ENCODE results near the gene CTNNA3.

Gene CTNNA3

DNA sequence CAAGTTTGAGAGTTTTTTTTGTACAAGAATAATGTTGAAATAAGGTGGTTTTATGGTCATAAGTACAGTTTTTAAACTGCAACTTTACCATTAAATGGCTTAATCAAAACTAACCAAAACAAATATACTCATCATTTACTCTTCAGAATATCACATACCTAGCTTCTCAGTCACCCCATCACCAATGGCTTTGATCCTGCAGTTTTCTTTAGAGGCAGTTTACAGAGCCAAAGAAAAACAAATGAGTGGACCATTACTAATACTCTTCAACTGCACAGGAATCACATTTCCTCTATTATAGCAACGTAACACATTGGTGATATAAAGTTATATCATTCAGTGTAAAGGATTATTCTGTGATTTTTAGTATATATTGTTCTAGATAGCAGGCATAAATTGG, 1346.3 kb downstream of the CTNNA3 start:
- H2AFZ ChIP-seq (ENCODE audit: low read depth, low read length, severe bottlenecking), result no peak overlapping the region
- no peaks in the 10 kb centered on the region for H3K79me2 ChIP-seq (ENCODE audit: insufficient read depth, low read length)
- TF ChIP-seq, protein P1, sequence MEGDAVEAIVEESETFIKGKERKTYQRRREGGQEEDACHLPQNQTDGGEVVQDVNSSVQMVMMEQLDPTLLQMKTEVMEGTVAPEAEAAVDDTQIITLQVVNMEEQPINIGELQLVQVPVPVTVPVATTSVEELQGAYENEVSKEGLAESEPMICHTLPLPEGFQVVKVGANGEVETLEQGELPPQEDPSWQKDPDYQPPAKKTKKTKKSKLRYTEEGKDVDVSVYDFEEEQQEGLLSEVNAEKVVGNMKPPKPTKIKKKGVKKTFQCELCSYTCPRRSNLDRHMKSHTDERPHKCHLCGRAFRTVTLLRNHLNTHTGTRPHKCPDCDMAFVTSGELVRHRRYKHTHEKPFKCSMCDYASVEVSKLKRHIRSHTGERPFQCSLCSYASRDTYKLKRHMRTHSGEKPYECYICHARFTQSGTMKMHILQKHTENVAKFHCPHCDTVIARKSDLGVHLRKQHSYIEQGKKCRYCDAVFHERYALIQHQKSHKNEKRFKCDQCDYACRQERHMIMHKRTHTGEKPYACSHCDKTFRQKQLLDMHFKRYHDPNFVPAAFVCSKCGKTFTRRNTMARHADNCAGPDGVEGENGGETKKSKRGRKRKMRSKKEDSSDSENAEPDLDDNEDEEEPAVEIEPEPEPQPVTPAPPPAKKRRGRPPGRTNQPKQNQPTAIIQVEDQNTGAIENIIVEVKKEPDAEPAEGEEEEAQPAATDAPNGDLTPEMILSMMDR (IDR thresholded peaks at IDR 0.05; ENCODE audit: insufficient read depth, low read length, poor library complexity, severe bottlenecking), result no peak
- no peak for TF ChIP-seq EZH2phosphoT487 (conservative IDR thresholded peaks at IDR 0.05; ENCODE audit: low read length)
- H3K9ac ChIP-seq (ENCODE audit: low read length), result no peak overlapping the region
- no peak overlapping the region for H3K4me2 ChIP-seq (ENCODE audit: low read depth, low read length, poor library complexity, severe bottlenecking)
- H3F3A ChIP-seq (ENCODE audit: insufficient read depth), result no peaks in the 10 kb centered on the region
- no peaks in the 10 kb centered on the region for H3K27me3 ChIP-seq (ENCODE audit: low read length)
- H4K20me1 ChIP-seq (ENCODE audit: low read depth, low read length), result no peaks in the 10 kb centered on the region
- H3K9me2 ChIP-seq (replicated peaks; ENCODE audit: insufficient read depth, low read length), result no peaks in the 10 kb centered on the region
- no peak overlapping the region for H3K27ac ChIP-seq (ENCODE audit: low read depth, low read length)
- H3K9me3 ChIP-seq (ENCODE audit: insufficient read depth, low read length), result no peaks in the 10 kb centered on the region
- no peaks in the 10 kb centered on the region for H3K36me3 ChIP-seq (ENCODE audit: low read length)
- H3K4me3 ChIP-seq (ENCODE audit: insufficient read depth, low read length, poor library complexity, severe bottlenecking), result no peak overlapping the region

DNA sequence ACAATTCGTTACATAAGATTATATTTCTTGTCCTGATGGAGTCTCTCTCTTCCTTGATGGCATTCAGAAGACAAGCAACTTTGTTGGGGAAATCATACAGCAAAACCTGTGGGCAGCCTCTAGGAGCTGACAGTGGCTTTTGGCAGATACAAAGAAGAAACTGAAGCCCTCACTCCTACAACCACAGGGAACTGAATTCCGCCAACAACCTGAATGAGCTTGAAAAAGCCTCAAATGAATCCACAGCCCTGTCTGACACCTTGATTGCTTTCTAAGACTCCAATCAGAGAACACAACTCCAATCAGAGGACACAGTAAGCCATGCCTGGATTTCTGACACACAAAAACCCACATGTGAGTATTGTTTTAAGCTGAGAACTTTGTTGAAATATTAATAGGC, 1346.9 kb downstream of the CTNNA3 start:
- H3K4me2 ChIP-seq (ENCODE audit: low read depth, low read length, poor library complexity, severe bottlenecking), result no peak overlapping the region
- no peaks in the 10 kb centered on the region for H3K36me3 ChIP-seq (ENCODE audit: low read length)
- H3K79me2 ChIP-seq (ENCODE audit: insufficient read depth, low read length), result no peaks in the 10 kb centered on the region
- no peaks in the 10 kb centered on the region for H3F3A ChIP-seq (ENCODE audit: insufficient read depth)
- H3K9ac ChIP-seq (ENCODE audit: low read length), result no peak overlapping the region
- H3K9me3 ChIP-seq (ENCODE audit: insufficient read depth, low read length), result no peaks in the 10 kb centered on the region
- no peaks in the 10 kb centered on the region for H4K20me1 ChIP-seq (ENCODE audit: low read depth, low read length)
- no peak overlapping the region for H2AFZ ChIP-seq (ENCODE audit: low read depth, low read length, severe bottlenecking)
- no peaks in the 10 kb centered on the region for H3K27me3 ChIP-seq (ENCODE audit: low read length)
- TF ChIP-seq, protein P1 (IDR thresholded peaks at IDR 0.05; ENCODE audit: insufficient read depth, low read length, poor library complexity, severe bottlenecking), result no peak
- no peak for TF ChIP-seq EZH2phosphoT487 (conservative IDR thresholded peaks at IDR 0.05; ENCODE audit: low read length)
- no peak overlapping the region for H3K27ac ChIP-seq (ENCODE audit: low read depth, low read length)
- no peaks in the 10 kb centered on the region for H3K9me2 ChIP-seq (replicated peaks; ENCODE audit: insufficient read depth, low read length)
- no peak overlapping the region for H3K4me3 ChIP-seq (ENCODE audit: insufficient read depth, low read length, poor library complexity, severe bottlenecking)

DNA sequence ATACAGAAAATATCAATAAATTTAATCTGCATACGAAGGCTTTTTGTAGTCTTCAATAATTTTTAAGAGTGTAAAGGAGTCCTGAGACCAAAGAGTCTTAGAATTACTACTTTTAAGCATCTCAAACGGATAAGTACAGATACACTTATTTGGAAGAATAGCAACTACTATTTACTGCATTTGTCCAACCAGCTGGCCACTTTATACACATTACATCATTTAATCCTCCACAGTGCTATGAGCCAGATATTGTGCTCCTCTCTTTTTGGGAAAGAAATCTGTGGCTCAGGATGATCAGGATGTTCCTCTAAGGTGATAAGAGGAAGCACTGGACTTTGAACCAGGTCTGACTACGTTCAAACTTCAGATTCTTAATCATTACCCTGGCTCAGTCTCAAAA, 1358.8 kb downstream of the CTNNA3 start:
- Histone ChIP-seq H3K9ac (ENCODE audit: low read length) (no peak overlapping the region), H3K27me3 (ENCODE audit: low read length) (no peaks in the 10 kb centered on the region), H3K36me3 (ENCODE audit: low read length) (no peaks in the 10 kb centered on the region), H4K20me1 (ENCODE audit: low read depth, low read length) (no peaks in the 10 kb centered on the region), H3K4me2 (ENCODE audit: low read depth, low read length, poor library complexity, severe bottlenecking) (no peak overlapping the region), H3K9me2 (replicated peaks; ENCODE audit: insufficient read depth, low read length) (no peaks in the 10 kb centered on the region), H3K79me2 (ENCODE audit: insufficient read depth, low read length) (no peaks in the 10 kb centered on the region), H3K4me3 (ENCODE audit: insufficient read depth, low read length, poor library complexity, severe bottlenecking) (no peak overlapping the region), H3K9me3 (ENCODE audit: insufficient read depth, low read length) (no peaks in the 10 kb centered on the region), H3K27ac (ENCODE audit: low read depth, low read length) (no peak overlapping the region), H2AFZ (ENCODE audit: low read depth, low read length, severe bottlenecking) (no peak overlapping the region), H3F3A (ENCODE audit: insufficient read depth) (no peaks in the 10 kb centered on the region)
- TF ChIP-seq EZH2phosphoT487 (conservative IDR thresholded peaks at IDR 0.05; ENCODE audit: low read length), result no peak
- TF ChIP-seq, protein P1 (IDR thresholded peaks at IDR 0.05; ENCODE audit: insufficient read depth, low read length, poor library complexity, severe bottlenecking), result no peak
